ENCODE measurements around the gene DDI2.
A peak's percentile ranks its signal among the peaks of the same experiment; 100 is the strongest.

Gene DDI2

DNA sequence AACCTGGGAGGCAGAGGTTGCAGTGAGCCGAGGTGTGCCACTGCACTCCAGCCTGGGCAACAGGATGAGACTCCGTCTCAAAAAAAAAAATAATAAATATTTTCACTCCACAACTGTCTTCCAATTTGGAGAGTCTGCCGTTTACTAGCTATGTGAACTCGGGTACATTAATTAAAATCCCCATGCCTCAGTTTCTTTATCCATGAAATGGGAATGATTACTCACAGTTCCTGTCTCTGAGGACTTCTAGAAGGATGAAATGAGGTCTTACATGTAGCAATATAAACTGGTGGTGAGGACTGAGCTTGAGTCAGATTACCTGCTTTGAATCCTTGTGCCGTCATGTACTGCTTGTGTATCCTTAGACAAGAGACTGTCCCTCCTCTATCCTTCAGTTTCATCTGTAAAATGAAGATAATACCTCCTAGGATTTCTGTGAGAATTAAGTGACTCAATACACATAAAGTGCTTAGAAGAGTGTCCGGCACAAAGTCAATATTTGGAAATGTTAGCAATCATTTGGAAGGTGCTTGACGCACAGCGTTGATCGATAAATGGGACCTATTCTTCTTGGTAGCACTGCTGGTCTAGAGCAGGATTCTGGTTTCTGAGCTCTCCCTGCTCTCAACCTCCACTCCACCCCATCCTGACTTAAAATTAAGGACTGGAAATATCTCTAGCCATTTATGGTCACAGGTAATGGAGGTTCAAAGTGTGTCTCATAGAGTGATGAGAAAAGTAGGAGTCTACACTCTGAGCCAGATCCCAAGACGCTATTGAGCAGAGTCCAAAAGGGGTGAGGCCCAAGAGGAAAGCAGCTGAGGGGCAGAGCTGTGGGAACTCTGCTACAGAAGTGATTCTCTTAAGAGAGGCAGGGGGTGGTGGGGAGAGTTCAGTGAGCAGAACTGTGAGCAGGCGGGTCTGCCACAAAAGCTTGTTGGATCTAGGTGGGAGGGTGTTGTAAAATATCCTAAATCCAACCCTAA, 11.6 kb upstream of the DDI2 start:
- POLR2A ChIA-PET = interaction anchor here (2.4 kb wide), 1 partner anchor 11 kb away, joined by 23 read pairs; the partner anchor contains the start of gene DDI2
- Histone ChIP-seq H3K4me1 (ENCODE audit: control insufficient read depth, insufficient read depth, low read length) (no peaks in the 10 kb centered on the region), H3K9me3 (ENCODE audit: control insufficient read depth, insufficient read depth, low read depth, low read length) (no peaks in the 10 kb centered on the region), H3K4me3 (ENCODE audit: low read depth, low read length) (no peak overlapping the region), H3K36me3 (ENCODE audit: control insufficient read depth in 2 of 2, insufficient read depth in 1 of 2, low read length in 2 of 2) (no peaks in the 10 kb centered on the region), H3K27ac (ENCODE audit: extremely low read depth, low read depth, low read length) (no peak overlapping the region)
- TF ChIP-seq CTCF (tag by site-specific recombination; IDR thresholded peaks at IDR 0.05) (no peak), ZNF664 (tag by site-specific recombination; IDR thresholded peaks at IDR 0.05) (0 out of 2 replicates have a peak, but pooled peaks have one; percentile 11)
- CTCF ChIA-PET = interaction anchor here (1.2 to 1.4 kb wide), 2 partner anchors 10 to 135 kb away, joined by 4 to 5 read pairs; no protein-coding TSS in a partner anchor

DNA sequence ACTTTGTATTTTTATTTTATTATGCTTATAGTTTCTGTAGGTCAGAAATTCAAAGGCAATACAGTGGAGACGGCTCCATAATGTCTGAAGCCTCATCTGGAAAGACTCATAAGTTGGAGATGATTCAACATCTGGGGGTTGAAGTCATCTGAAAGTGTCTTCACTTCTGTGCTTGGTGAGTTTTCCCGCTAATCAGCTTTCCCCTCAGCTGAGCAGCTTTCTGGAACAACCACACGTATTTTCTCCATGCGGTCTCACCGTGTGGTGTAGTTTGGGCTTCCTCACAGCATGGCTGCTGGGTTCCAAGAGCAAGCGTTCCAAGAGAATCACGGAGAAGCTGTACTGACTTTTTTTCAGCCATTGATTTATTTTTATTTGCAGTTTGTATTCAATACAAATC, 7.6 kb upstream of the DDI2 start:
- no peak overlapping the region for H3K27ac ChIP-seq (ENCODE audit: extremely low read depth, low read depth, low read length)
- no peak overlapping the region for H3K4me3 ChIP-seq (ENCODE audit: low read depth, low read length)
- ChIA-PET CTCF (no interaction called here), POLR2A (no interaction called here)
- no peaks in the 10 kb centered on the region for H3K4me1 ChIP-seq (ENCODE audit: control insufficient read depth, insufficient read depth, low read length)
- no peaks in the 10 kb centered on the region for H3K9me3 ChIP-seq (ENCODE audit: control insufficient read depth, insufficient read depth, low read depth, low read length)
- H3K36me3 ChIP-seq (ENCODE audit: control insufficient read depth in 2 of 2, insufficient read depth in 1 of 2, low read length in 2 of 2) = no peaks in the 10 kb centered on the region
- TF ChIP-seq SETDB1 (IDR thresholded peaks at IDR 0.05; ENCODE audit: insufficient read length, low read length) (peak; percentile 88), ZNF596 (tag by site-specific recombination; IDR thresholded peaks at IDR 0.05) (no peak), ZNF544 (tag by site-specific recombination; IDR thresholded peaks at IDR 0.05) (no peak), FEZF1 (tag by site-specific recombination; IDR thresholded peaks at IDR 0.05) (no peak), ZNF48 (tag by site-specific recombination; IDR thresholded peaks at IDR 0.05) (no peak), YY1 (tag by site-specific recombination; IDR thresholded peaks at IDR 0.05) (no peak), PRDM1 (tag by site-specific recombination; IDR thresholded peaks at IDR 0.05) (peak; percentile 11; the same call in 1 of the 2 replicates)

- Histone ChIP-seq H3K9me3 (ENCODE audit: control insufficient read depth, insufficient read depth, low read depth, low read length) (no peaks in the 10 kb centered on the region), H3K4me1 (ENCODE audit: control insufficient read depth, insufficient read depth, low read length) (no peaks in the 10 kb centered on the region), H3K36me3 (ENCODE audit: control insufficient read depth in 2 of 2, insufficient read depth in 1 of 2, low read length in 2 of 2) (no peaks in the 10 kb centered on the region), H3K4me3 (ENCODE audit: low read depth, low read length) (no peak overlapping the region), H3K27ac (ENCODE audit: extremely low read depth, low read depth, low read length) (no peak overlapping the region)
- ChIA-PET POLR2A (no interaction called here), CTCF (interaction anchor here (0.7 kb wide), 1 partner anchor 624 kb away, joined by 3 read pairs; no protein-coding TSS in a partner anchor)
- TF ChIP-seq ATF2 (tag by site-specific recombination; IDR thresholded peaks at IDR 0.05; ENCODE audit: low read depth) (0 out of 2 replicates have a peak, but pooled peaks have one; percentile 9), FEZF1 (tag by site-specific recombination; IDR thresholded peaks at IDR 0.05) (0 out of 2 replicates have a peak, but pooled peaks have one; percentile 16), OSR2 (tag by site-specific recombination; IDR thresholded peaks at IDR 0.05) (0 out of 2 replicates have a peak, but pooled peaks have one; percentile 11), WT1 (tag by site-specific recombination; IDR thresholded peaks at IDR 0.05) (peak; percentile 63), ZNF621 (tag by site-specific recombination; IDR thresholded peaks at IDR 0.05) (no peak)
These were observed 7.1 kb upstream of the DDI2 start for GRCh38 chr1:15610167-15610566.
